GM18507 (cell line): Measurements from ENCODE around the gene PUM2.

Experiments used
- DNase-seq: peaks from one replicate; pipeline ENCODE4 v3.0.0; 2011; ENCODE audit warnings: low read depth; ENCODE audit not compliant: insufficient read length; ENCODE audit errors: extremely low spot score
- FAIRE-seq: peaks from 2 replicates; lab custom pipeline; 2011; peaks lifted over from hg19 to GRCh38; lab: Jason Lieb, UNC

Gene PUM2

GRCh38 chr2:20223407-20224163, 127.1 kb downstream of the PUM2 start:
- FAIRE-seq (no peak), DNase-seq (no peak)

- FAIRE-seq (no peak), DNase-seq (no peak)
Measured at GRCh38 chr2:20222769-20223406, 127.8 kb downstream of the PUM2 start.

- FAIRE-seq, result peak; percentile 68
- DNase-seq, result no peak
Measured at GRCh38 chr2:20222014-20222768, 128.5 kb downstream of the PUM2 start.

GRCh38 chr2:20221555-20221973, 129.1 kb downstream of the PUM2 start:
- FAIRE-seq, result peak; percentile 36
- no peak for DNase-seq

GRCh38 chr2:20220806-20221554, 129.7 kb downstream of the PUM2 start:
- FAIRE-seq, result no peak

GRCh38 chr2:20219763-20220380, 130.8 kb downstream of the PUM2 start:
- DNase-seq (no peak), FAIRE-seq (no peak)

More at GRCh38 chr2:20220806-20221554, 129.7 kb downstream of the PUM2 start:
- DNase-seq, result no peak

- FAIRE-seq (no peak), DNase-seq (no peak)
Measured at GRCh38 chr2:20218331-20219320, 132.0 kb downstream of the PUM2 start.

- DNase-seq (no peak), FAIRE-seq (no peak)
Measured at GRCh38 chr2:20217041-20217970, 133.3 kb downstream of the PUM2 start.

GRCh38 chr2:20216130-20217025, 134.3 kb downstream of the PUM2 start:
- FAIRE-seq, result no peak
- DNase-seq, result no peak

GRCh38 chr2:20215183-20216040, 135.2 kb downstream of the PUM2 start:
- DNase-seq (no peak), FAIRE-seq (no peak)

GRCh38 chr2:20214566-20215182, 136.0 kb downstream of the PUM2 start:
- FAIRE-seq, result peak; percentile 5

GRCh38 chr2:20213651-20214565, 136.7 kb downstream of the PUM2 start:
- peak; percentile 36 for FAIRE-seq

More at GRCh38 chr2:20214566-20215182, 136.0 kb downstream of the PUM2 start:
- no peak for DNase-seq

GRCh38 chr2:20212871-20213503, 137.7 kb downstream of the PUM2 start:
- DNase-seq (no peak), FAIRE-seq (no peak)

More at GRCh38 chr2:20213651-20214565, 136.7 kb downstream of the PUM2 start:
- DNase-seq, result no peak
